ENCODE data around the gene SFXN3.

Gene SFXN3

DNA sequence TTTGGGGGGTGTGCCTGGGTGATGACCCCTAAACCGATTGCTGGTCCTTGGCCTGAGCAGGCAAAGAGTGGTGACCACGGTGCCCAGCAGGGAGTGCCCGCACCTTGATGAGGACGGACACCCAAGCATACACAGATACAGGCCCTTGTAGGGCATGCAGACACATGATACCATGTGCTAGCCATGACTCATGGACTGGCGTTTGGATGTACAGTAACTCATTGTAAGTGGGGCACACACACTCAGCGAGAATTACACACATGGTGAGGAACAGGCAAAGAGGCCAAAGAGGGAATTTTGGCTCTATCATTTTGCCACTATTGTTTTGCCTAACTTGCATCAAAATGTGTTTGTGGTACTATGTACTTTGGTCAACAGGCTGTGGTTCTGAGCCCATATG is 54.8 kb downstream of the SFXN3 start:
- Histone ChIP-seq H3K36me3 (ENCODE audit: control insufficient read depth, insufficient read depth, low read length) (no peaks in the 10 kb centered on the region), H3K27ac (ENCODE audit: low read depth, low read length, severe bottlenecking) (no peak overlapping the region), H3K4me1 (ENCODE audit: control insufficient read depth, insufficient read depth, low read length, poor library complexity, severe bottlenecking) (no peaks in the 10 kb centered on the region), H3K4me3 (ENCODE audit: extremely low read depth, insufficient read depth, low read length, poor library complexity, severe bottlenecking) (no peak overlapping the region), H3K9me3 (ENCODE audit: control insufficient read depth, low read length) (no peaks in the 10 kb centered on the region)
- WGBS, 2 experiments (ENCODE audit: insufficient coverage in 2 of 2) = 75 to 96% methylated on average over 6 of the region's 6 CpGs

DNA sequence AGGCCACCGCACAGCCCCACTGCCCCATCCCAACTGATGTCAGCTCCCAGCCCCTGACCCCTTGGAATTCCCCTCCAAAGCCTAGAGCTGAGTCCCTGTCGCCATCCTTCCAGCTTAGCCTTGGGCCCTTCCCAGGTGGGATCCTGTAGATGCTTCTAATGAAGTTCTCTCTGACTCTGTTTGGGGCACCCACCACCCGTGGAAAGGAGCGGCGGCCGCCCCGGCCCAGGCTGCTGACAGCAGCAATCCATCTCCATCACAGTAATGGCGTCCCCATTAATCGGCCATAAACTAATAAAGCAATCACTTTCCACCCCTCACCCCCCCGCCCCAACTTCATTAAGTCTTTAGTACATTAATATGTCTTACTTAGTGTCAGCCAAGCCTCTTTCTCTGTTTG is 56.3 kb downstream of the SFXN3 start:
- Histone ChIP-seq H3K9me3 (ENCODE audit: control insufficient read depth, low read length) (no peaks in the 10 kb centered on the region), H3K4me3 (ENCODE audit: extremely low read depth, insufficient read depth, low read length, poor library complexity, severe bottlenecking) (no peak overlapping the region), H3K27ac (ENCODE audit: low read depth, low read length, severe bottlenecking) (no peak overlapping the region), H3K4me1 (ENCODE audit: control insufficient read depth, insufficient read depth, low read length, poor library complexity, severe bottlenecking) (no peaks in the 10 kb centered on the region), H3K36me3 (ENCODE audit: control insufficient read depth, insufficient read depth, low read length) (no peaks in the 10 kb centered on the region)
- 83 to 100% methylated on average over 2 to 8 of the region's 10 CpGs for WGBS, 2 experiments (ENCODE audit: insufficient coverage in 2 of 2)

DNA sequence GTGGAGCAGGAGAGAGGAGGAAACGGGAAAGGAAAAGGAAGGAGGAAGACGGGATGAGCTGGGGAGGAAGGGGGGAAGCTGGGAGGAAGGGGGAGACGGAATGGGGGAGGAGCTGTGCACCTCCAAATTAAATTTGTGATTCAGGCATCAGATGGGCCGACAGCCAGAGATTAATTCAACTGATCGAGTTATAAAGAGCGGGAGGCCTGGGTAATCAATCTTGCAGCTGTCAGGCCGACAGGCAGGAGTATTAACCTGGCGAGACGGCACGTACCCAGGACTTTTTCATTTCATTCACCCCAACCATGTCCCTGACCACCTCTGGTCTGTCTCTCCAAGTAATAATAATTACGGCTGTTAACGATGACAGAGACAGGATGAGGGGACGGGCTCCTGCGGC is 56.9 kb downstream of the SFXN3 start:
- H3K4me3 ChIP-seq (ENCODE audit: extremely low read depth, insufficient read depth, low read length, poor library complexity, severe bottlenecking) = no peak overlapping the region
- no peaks in the 10 kb centered on the region for H3K36me3 ChIP-seq (ENCODE audit: control insufficient read depth, insufficient read depth, low read length)
- H3K27ac ChIP-seq (ENCODE audit: low read depth, low read length, severe bottlenecking) = no peak overlapping the region
- no peaks in the 10 kb centered on the region for H3K4me1 ChIP-seq (ENCODE audit: control insufficient read depth, insufficient read depth, low read length, poor library complexity, severe bottlenecking)
- 80 to 87% methylated on average over 13 to 14 of the region's 14 CpGs for WGBS, 2 experiments (ENCODE audit: insufficient coverage in 2 of 2)
- no peaks in the 10 kb centered on the region for H3K9me3 ChIP-seq (ENCODE audit: control insufficient read depth, low read length)

DNA sequence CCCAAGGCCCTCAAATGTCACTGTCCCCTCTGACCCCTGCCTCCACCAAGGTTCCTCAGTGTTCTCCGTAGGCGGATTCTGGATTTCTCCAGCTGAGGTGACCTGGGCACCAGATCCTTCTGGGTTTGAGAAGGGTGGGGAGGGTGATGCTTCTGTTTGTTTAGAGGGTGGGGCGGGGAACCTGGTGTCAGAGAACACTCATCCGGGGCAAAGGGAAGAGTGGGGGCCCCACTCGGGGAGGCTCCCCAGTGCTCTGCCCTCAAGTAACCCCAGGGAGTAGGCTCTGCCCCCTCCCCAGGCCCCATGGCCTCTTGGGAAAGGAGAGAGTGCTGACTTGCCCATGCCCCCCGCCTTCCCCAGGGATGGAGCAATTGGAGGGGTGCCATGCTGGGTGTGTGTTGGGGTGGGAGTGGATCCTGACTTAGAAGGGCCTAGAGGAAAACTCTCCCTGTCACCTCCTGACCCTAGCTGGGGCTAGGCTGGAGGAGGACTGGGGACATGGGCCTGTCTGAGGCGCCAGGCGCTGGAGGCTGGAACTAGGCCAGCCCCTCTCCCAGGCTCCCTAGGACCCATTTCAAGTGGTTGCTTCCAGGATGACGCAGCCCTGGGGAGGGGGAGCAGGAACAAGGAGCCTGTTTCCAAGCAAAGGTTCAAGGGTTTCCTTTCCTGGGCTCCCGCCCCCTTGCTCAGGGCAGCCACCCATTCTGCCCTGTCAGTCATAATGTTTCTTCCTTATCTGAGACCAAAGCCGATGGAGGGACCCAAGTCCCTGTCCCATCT is 58.7 kb downstream of the SFXN3 start:
- Histone ChIP-seq H3K4me3 (ENCODE audit: extremely low read depth, insufficient read depth, low read length, poor library complexity, severe bottlenecking) (no peak overlapping the region), H3K36me3 (ENCODE audit: control insufficient read depth, insufficient read depth, low read length) (no peaks in the 10 kb centered on the region), H3K9me3 (ENCODE audit: control insufficient read depth, low read length) (no peaks in the 10 kb centered on the region), H3K4me1 (ENCODE audit: control insufficient read depth, insufficient read depth, low read length, poor library complexity, severe bottlenecking) (peaks cover 4% of the 10 kb centered on the region), H3K27ac (ENCODE audit: low read depth, low read length, severe bottlenecking) (no peak overlapping the region)
- whole genome bisulfite sequencing, 2 experiments (ENCODE audit: insufficient coverage in 2 of 2) = 90% methylated on average over 2 to 7 of the region's 11 CpGs

DNA sequence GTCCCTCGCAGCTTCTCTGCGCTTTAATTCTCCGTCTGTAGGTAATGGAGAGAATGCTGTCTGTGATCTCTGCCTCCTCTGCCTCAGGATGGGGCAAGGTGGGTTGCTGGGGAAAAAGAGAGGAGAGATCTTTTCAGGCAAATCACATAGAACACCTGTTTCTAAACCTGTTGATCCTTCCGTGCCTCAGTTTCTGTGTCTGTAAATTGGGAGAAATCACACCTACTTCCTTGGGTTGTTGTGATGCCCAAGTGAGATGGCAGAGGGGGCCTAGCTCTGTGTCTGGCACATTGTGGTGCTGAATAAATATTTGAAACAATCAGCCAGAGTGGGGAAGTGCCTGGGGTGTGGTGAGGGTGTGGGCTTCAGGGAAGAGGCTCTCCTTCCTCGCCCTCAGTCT is 59.6 kb downstream of the SFXN3 start:
- H3K4me1 ChIP-seq (ENCODE audit: control insufficient read depth, insufficient read depth, low read length, poor library complexity, severe bottlenecking) = peaks cover 4% of the 10 kb centered on the region
- WGBS, 2 experiments (ENCODE audit: insufficient coverage in 2 of 2) = 75% methylated on average over 1 of the region's 5 CpGs; no CpG with 5 or more reads in 1 of the 2 experiments
- H3K36me3 ChIP-seq (ENCODE audit: control insufficient read depth, insufficient read depth, low read length) = no peaks in the 10 kb centered on the region
- no peaks in the 10 kb centered on the region for H3K9me3 ChIP-seq (ENCODE audit: control insufficient read depth, low read length)
- H3K27ac ChIP-seq (ENCODE audit: low read depth, low read length, severe bottlenecking) = no peak overlapping the region
- H3K4me3 ChIP-seq (ENCODE audit: extremely low read depth, insufficient read depth, low read length, poor library complexity, severe bottlenecking) = no peak overlapping the region

Data from mesodermal cell (in vitro differentiated cells).